ENCODE results near the gene FAM184A. TPM values are rescaled to one million over a fixed set of nuclear protein-coding genes. Genes with fewer than 3 reads are reported as not detected.

FAM184A gene
- total and polyA plus RNA-seq, 10 of the 15 experiments (the other 5 are each of a cell fraction or from before 2014, with no cell fraction given): 0.15 to 0.23 TPM; not detected in 8

DNA sequence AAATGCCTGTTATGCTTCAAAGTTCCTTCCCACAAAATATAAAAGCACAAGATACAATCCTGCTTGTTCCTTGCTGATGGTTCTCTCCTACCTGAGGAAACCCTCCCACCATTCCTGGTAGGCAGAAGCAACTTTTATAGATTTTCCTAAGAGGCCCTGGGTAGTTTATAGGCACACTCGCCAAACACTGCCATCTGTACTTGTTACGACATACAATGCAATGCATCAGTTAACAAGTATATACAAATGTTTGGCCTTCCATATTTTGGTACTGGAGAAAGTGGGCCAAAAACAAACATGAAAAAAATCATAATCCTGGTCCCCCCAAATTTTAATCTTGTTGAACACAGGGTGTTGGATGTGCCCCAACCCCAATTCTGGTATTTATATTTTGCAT is 160.1 kb downstream of the FAM184A start:
- no peak overlapping the region for H2AFZ ChIP-seq (ENCODE audit: control insufficient read depth, low read depth, low read length)
- SMC1A ChIA-PET (ENCODE audit: uncharacterized antibody, unreplicated experiment): interaction anchor here (1.0 kb wide), 1 partner anchor 16 kb away, joined by 3 read pairs; no protein-coding TSS in a partner anchor
- H3K36me3 ChIP-seq (ENCODE audit: control insufficient read depth in 2 of 2, insufficient read depth in 2 of 2, low read length in 1 of 2): peaks cover 2 to 27% of the 10 kb centered on the region in 2 experiments
- H3K4me3 ChIP-seq: no peak overlapping the region
- no peaks in the 10 kb centered on the region for H3K79me2 ChIP-seq (ENCODE audit: control insufficient read depth, insufficient read depth, low read length)
- no peaks in the 10 kb centered on the region for H3K9me3 ChIP-seq (replicated peaks; ENCODE audit: control insufficient read depth, insufficient read depth, low read length)
- H3K4me1 ChIP-seq (ENCODE audit: control insufficient read depth, insufficient read depth, low read length): no peaks in the 10 kb centered on the region
- H4K20me1 ChIP-seq (ENCODE audit: control insufficient read depth, insufficient read depth): no peaks in the 10 kb centered on the region
- FAIRE-seq (no peak), ATAC-seq (no peak), DNase-seq (ENCODE audit: low read depth, low spot score) (no peak)
- H3K9ac ChIP-seq (ENCODE audit: control insufficient read depth, insufficient read depth, low read length): no peak overlapping the region
- BruUV-seq (replicated peaks): no TSS peak
- H3K4me2 ChIP-seq (ENCODE audit: control insufficient read depth, insufficient read depth): no peak overlapping the region
- POLR2A ChIA-PET: interaction anchor here (2.2 kb wide), 1 partner anchor 13 kb away, joined by 5 read pairs; no protein-coding TSS in a partner anchor
- in situ Hi-C loops (cut with MboI) (no loop called here), intact Hi-C loops (cut with micrococcal nuclease; ENCODE audit: unreplicated experiment) (no loop called here)
- no peaks in the 10 kb centered on the region for H3K27me3 ChIP-seq (replicated peaks in 1 of 2; ENCODE audit: control insufficient read depth in 2 of 2, insufficient read depth in 2 of 2, low read length in 1 of 2)
- 100% methylated on average over 2 of the region's 2 CpGs for WGBS (ENCODE audit: insufficient coverage, insufficient replicate concordance, low lambda C conversion rate, missing lambda C conversion rate)
- RAD21 ChIA-PET (ENCODE audit: unreplicated experiment): no interaction called here
- CTCF ChIA-PET: no interaction called here
- H3K27ac ChIP-seq (ENCODE audit: control insufficient read depth, insufficient read depth): no peak overlapping the region
- TF ChIP-seq TBL1XR1 (IDR thresholded peaks at IDR 0.05; ENCODE audit: low read depth, low read length) (no peak), BACH1 (IDR thresholded peaks at IDR 0.05; ENCODE audit: borderline replicate concordance) (no peak), IRF4 (IDR thresholded peaks at IDR 0.05; ENCODE audit: low read depth, low read length) (no peak), NRF1 (conservative IDR thresholded peaks at IDR 0.05; ENCODE audit: low read depth, low read length) (no peak), MYB (IDR thresholded peaks at IDR 0.05; ENCODE audit: borderline replicate concordance, low read depth, low read length) (no peak)
- TF ChIP-seq, protein P1, sequence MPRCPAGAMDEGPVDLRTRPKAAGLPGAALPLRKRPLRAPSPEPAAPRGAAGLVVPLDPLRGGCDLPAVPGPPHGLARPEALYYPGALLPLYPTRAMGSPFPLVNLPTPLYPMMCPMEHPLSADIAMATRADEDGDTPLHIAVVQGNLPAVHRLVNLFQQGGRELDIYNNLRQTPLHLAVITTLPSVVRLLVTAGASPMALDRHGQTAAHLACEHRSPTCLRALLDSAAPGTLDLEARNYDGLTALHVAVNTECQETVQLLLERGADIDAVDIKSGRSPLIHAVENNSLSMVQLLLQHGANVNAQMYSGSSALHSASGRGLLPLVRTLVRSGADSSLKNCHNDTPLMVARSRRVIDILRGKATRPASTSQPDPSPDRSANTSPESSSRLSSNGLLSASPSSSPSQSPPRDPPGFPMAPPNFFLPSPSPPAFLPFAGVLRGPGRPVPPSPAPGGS (IDR thresholded peaks at IDR 0.05; ENCODE audit: borderline replicate concordance, insufficient read depth, low read depth, low read length, poor library complexity, severe bottlenecking): no peak
- TF ChIP-seq, protein P2, sequence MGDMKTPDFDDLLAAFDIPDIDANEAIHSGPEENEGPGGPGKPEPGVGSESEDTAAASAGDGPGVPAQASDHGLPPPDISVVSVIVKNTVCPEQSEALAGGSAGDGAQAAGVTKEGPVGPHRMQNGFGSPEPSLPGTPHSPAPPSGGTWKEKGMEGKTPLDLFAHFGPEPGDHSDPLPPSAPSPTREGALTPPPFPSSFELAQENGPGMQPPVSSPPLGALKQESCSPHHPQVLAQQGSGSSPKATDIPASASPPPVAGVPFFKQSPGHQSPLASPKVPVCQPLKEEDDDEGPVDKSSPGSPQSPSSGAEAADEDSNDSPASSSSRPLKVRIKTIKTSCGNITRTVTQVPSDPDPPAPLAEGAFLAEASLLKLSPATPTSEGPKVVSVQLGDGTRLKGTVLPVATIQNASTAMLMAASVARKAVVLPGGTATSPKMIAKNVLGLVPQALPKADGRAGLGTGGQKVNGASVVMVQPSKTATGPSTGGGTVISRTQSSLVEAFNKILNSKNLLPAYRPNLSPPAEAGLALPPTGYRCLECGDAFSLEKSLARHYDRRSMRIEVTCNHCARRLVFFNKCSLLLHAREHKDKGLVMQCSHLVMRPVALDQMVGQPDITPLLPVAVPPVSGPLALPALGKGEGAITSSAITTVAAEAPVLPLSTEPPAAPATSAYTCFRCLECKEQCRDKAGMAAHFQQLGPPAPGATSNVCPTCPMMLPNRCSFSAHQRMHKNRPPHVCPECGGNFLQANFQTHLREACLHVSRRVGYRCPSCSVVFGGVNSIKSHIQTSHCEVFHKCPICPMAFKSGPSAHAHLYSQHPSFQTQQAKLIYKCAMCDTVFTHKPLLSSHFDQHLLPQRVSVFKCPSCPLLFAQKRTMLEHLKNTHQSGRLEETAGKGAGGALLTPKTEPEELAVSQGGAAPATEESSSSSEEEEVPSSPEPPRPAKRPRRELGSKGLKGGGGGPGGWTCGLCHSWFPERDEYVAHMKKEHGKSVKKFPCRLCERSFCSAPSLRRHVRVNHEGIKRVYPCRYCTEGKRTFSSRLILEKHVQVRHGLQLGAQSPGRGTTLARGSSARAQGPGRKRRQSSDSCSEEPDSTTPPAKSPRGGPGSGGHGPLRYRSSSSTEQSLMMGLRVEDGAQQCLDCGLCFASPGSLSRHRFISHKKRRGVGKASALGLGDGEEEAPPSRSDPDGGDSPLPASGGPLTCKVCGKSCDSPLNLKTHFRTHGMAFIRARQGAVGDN (IDR thresholded peaks at IDR 0.05): no peak
- TF ChIP-seq, protein P3, sequence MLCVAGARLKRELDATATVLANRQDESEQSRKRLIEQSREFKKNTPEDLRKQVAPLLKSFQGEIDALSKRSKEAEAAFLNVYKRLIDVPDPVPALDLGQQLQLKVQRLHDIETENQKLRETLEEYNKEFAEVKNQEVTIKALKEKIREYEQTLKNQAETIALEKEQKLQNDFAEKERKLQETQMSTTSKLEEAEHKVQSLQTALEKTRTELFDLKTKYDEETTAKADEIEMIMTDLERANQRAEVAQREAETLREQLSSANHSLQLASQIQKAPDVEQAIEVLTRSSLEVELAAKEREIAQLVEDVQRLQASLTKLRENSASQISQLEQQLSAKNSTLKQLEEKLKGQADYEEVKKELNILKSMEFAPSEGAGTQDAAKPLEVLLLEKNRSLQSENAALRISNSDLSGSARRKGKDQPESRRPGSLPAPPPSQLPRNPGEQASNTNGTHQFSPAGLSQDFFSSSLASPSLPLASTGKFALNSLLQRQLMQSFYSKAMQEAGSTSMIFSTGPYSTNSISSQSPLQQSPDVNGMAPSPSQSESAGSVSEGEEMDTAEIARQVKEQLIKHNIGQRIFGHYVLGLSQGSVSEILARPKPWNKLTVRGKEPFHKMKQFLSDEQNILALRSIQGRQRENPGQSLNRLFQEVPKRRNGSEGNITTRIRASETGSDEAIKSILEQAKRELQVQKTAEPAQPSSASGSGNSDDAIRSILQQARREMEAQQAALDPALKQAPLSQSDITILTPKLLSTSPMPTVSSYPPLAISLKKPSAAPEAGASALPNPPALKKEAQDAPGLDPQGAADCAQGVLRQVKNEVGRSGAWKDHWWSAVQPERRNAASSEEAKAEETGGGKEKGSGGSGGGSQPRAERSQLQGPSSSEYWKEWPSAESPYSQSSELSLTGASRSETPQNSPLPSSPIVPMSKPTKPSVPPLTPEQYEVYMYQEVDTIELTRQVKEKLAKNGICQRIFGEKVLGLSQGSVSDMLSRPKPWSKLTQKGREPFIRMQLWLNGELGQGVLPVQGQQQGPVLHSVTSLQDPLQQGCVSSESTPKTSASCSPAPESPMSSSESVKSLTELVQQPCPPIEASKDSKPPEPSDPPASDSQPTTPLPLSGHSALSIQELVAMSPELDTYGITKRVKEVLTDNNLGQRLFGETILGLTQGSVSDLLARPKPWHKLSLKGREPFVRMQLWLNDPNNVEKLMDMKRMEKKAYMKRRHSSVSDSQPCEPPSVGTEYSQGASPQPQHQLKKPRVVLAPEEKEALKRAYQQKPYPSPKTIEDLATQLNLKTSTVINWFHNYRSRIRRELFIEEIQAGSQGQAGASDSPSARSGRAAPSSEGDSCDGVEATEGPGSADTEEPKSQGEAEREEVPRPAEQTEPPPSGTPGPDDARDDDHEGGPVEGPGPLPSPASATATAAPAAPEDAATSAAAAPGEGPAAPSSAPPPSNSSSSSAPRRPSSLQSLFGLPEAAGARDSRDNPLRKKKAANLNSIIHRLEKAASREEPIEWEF (IDR thresholded peaks at IDR 0.05; ENCODE audit: insufficient replicate concordance, low read depth, low read length): no peak
- TF ChIP-seq, protein P4, sequence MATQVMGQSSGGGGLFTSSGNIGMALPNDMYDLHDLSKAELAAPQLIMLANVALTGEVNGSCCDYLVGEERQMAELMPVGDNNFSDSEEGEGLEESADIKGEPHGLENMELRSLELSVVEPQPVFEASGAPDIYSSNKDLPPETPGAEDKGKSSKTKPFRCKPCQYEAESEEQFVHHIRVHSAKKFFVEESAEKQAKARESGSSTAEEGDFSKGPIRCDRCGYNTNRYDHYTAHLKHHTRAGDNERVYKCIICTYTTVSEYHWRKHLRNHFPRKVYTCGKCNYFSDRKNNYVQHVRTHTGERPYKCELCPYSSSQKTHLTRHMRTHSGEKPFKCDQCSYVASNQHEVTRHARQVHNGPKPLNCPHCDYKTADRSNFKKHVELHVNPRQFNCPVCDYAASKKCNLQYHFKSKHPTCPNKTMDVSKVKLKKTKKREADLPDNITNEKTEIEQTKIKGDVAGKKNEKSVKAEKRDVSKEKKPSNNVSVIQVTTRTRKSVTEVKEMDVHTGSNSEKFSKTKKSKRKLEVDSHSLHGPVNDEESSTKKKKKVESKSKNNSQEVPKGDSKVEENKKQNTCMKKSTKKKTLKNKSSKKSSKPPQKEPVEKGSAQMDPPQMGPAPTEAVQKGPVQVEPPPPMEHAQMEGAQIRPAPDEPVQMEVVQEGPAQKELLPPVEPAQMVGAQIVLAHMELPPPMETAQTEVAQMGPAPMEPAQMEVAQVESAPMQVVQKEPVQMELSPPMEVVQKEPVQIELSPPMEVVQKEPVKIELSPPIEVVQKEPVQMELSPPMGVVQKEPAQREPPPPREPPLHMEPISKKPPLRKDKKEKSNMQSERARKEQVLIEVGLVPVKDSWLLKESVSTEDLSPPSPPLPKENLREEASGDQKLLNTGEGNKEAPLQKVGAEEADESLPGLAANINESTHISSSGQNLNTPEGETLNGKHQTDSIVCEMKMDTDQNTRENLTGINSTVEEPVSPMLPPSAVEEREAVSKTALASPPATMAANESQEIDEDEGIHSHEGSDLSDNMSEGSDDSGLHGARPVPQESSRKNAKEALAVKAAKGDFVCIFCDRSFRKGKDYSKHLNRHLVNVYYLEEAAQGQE (IDR thresholded peaks at IDR 0.05; ENCODE audit: low read depth, low read length): no peak

Data from GM12878 (cell line).